ENCODE measurements around the gene PSMD14. TPM values are rescaled to one million over a fixed set of nuclear protein-coding genes. Genes with fewer than 3 reads are reported as not detected.
"Not testable (repeated sequence)": the region's sequence is repeated elsewhere in the genome, so short reads cannot be mapped to it uniquely, and the experiment has no call there.

Gene PSMD14
- total and polyA plus RNA-seq, 7 experiments from 2014 or later: 13.2 to 69.5 (median 25.1) TPM

- Histone ChIP-seq H3K36me3 (ENCODE audit: control insufficient read depth in 2 of 3, insufficient read depth in 3 of 3, low read length in 3 of 3) (no peaks in the 10 kb centered on the region), H3K9me3 (ENCODE audit: control insufficient read depth in 2 of 3, low read length in 3 of 3) (no peaks in the 10 kb centered on the region), H3K4me3 (ENCODE audit: low read length) (no peak overlapping the region), H3K27me3 (ENCODE audit: control insufficient read depth in 2 of 2, insufficient read depth in 2 of 2, low read length in 2 of 2) (no peaks in the 10 kb centered on the region), H3K4me1 (ENCODE audit: control insufficient read depth in 2 of 2, insufficient read depth in 2 of 2, low read length in 2 of 2) (no peaks in the 10 kb centered on the region), H3K27ac (ENCODE audit: low read depth, low read length) (no peak overlapping the region)
- ChIA-PET POLR2A (no interaction called here), CTCF (no interaction called here)
- peaks cover 0 to 9% (median 3%) of the 10 kb centered on the region in 11 donors for H3K9me3 Mint-ChIP-seq
- ATAC-seq: no peak
- H3K4me1 Mint-ChIP-seq: peaks cover 2 to 28% (median 12%) of the 10 kb centered on the region in 7 donors
- no peak for DNase-seq
- H3K36me3 Mint-ChIP-seq: peaks cover 0 to 36% (median 15%) of the 10 kb centered on the region in 5 donors
- no peaks in the 10 kb centered on the region for H3K27me3 Mint-ChIP-seq
- intact Hi-C loops (cut with micrococcal nuclease): no loop called here
- no peak overlapping the region for H3K27ac Mint-ChIP-seq
- H3K4me3 Mint-ChIP-seq: no peak overlapping the region
These were observed 47.8 kb downstream of the PSMD14 start for GRCh38 chr2:161355983-161356382.

DNA sequence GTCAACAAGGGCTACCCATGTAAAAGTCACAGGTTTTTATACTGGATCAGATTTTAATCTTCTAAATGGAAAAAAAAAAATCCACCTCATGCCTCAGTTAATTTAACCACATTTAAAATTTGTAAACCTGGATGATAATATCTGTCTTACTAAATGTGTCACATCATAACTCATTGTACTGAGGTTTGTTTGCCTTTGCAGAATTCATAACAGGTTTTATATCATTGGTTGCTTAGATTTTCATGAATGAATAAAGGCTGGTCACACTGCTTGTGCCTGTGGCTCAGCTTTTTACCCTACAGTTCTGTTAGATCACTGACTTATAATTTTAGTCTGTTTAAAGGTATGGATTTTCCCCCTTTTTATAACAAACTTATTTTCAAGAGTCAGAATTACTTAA, 48.9 kb downstream of the PSMD14 start:
- POLR2A ChIA-PET: interaction anchor here (0.7 kb wide), 1 partner anchor 9 kb away, joined by 3 read pairs; no protein-coding TSS in a partner anchor
- ATAC-seq: no peak
- Histone ChIP-seq H3K9me3 (ENCODE audit: control insufficient read depth in 2 of 3, low read length in 3 of 3) (peaks cover 0 to 4% (median 0%) of the 10 kb centered on the region in 3 experiments), H3K27me3 (ENCODE audit: control insufficient read depth in 2 of 2, insufficient read depth in 2 of 2, low read length in 2 of 2) (no peaks in the 10 kb centered on the region), H3K4me1 (ENCODE audit: control insufficient read depth in 2 of 2, insufficient read depth in 2 of 2, low read length in 2 of 2) (no peaks in the 10 kb centered on the region), H3K36me3 (ENCODE audit: control insufficient read depth in 2 of 3, insufficient read depth in 3 of 3, low read length in 3 of 3) (no peaks in the 10 kb centered on the region), H3K27ac (ENCODE audit: low read depth, low read length) (no peak overlapping the region), H3K4me3 (ENCODE audit: low read length) (no peak overlapping the region)
- Mint-ChIP-seq H3K4me3 (no peak overlapping the region), H3K36me3 (peaks cover 0 to 38% (median 19%) of the 10 kb centered on the region in 5 donors), H3K27me3 (no peaks in the 10 kb centered on the region), H3K27ac (no peak overlapping the region), H3K4me1 (peaks cover 0 to 19% (median 10%) of the 10 kb centered on the region in 7 donors), H3K9me3 (peaks cover 0 to 17% (median 8%) of the 10 kb centered on the region in 11 donors)
- no peak for DNase-seq
- CTCF ChIA-PET: interaction anchor here (0.7 kb wide), 1 partner anchor 929 kb away, joined by 5 read pairs; no protein-coding TSS in a partner anchor
- intact Hi-C loops (cut with micrococcal nuclease): no loop called here

DNA sequence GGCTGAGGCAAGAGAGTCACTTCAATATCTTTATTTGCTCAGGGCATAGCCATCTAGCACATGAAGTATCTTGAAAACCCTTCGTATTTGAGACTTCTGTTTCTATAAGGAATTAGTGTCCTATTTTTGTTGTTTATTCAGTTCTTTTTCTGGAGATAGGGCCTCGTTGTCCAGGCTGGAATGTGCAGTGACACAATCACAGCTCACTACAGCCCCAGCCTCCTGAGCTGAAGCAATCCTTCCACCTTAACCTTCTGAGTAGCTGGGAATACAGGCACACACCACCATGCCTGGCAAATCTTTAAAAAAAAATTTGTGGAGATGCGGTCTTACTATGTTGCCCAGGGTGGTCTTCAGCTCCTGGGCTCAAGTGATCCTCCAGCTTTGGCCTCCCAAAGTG, 50.6 kb downstream of the PSMD14 start:
- ChIA-PET CTCF (no interaction called here), POLR2A (interaction anchor here (0.6 kb wide), 1 partner anchor 52 kb away, joined by 4 read pairs; no protein-coding TSS in a partner anchor)
- Mint-ChIP-seq H3K9me3 (peaks cover 0 to 32% (median 10%) of the 10 kb centered on the region in 11 donors), H3K4me3 (no peak overlapping the region), H3K27ac (peak overlapping the region in 1 of 9 donors; percentile 52), H3K27me3 (no peaks in the 10 kb centered on the region), H3K4me1 (peaks cover 0 to 10% (median 4%) of the 10 kb centered on the region in 7 donors), H3K36me3 (peaks cover 0 to 39% (median 31%) of the 10 kb centered on the region in 5 donors)
- intact Hi-C loops (cut with micrococcal nuclease): no loop called here
- Histone ChIP-seq H3K36me3 (ENCODE audit: control insufficient read depth in 2 of 3, insufficient read depth in 3 of 3, low read length in 3 of 3) (no peaks in the 10 kb centered on the region), H3K27ac (ENCODE audit: low read depth, low read length) (no peak overlapping the region), H3K4me3 (ENCODE audit: low read length) (no peak overlapping the region), H3K9me3 (ENCODE audit: control insufficient read depth in 2 of 3, low read length in 3 of 3) (peaks cover 0 to 4% (median 4%) of the 10 kb centered on the region in 3 experiments), H3K27me3 (ENCODE audit: control insufficient read depth in 2 of 2, insufficient read depth in 2 of 2, low read length in 2 of 2) (no peaks in the 10 kb centered on the region), H3K4me1 (ENCODE audit: control insufficient read depth in 2 of 2, insufficient read depth in 2 of 2, low read length in 2 of 2) (no peaks in the 10 kb centered on the region)
- ATAC-seq (no peak), DNase-seq (no peak)

- H3K27me3 ChIP-seq (ENCODE audit: control insufficient read depth in 2 of 2, insufficient read depth in 2 of 2, low read length in 2 of 2); H3K4me1 ChIP-seq (ENCODE audit: control insufficient read depth in 2 of 2, insufficient read depth in 2 of 2, low read length in 2 of 2); H3K27ac Mint-ChIP-seq; H3K27ac ChIP-seq (ENCODE audit: low read depth, low read length); H3K9me3 ChIP-seq (ENCODE audit: control insufficient read depth in 2 of 3, low read length in 3 of 3); H3K36me3 ChIP-seq (ENCODE audit: control insufficient read depth in 2 of 3, insufficient read depth in 3 of 3, low read length in 3 of 3); POLR2A ChIA-PET; H3K4me3 Mint-ChIP-seq; ATAC-seq; H3K4me3 ChIP-seq (ENCODE audit: low read length); DNase-seq; intact Hi-C loops (cut with micrococcal nuclease); H3K27me3 Mint-ChIP-seq: not testable (repeated sequence)
- CTCF ChIA-PET: interaction anchor here (0.7 kb wide), 2 partner anchors 159 to 764 kb away, joined by 3 to 5 read pairs; no protein-coding TSS in a partner anchor
- Mint-ChIP-seq H3K9me3 (peaks cover 0 to 32% (median 10%) of the 10 kb centered on the region in 11 donors), H3K36me3 (peaks cover 0 to 51% (median 38%) of the 10 kb centered on the region in 5 donors), H3K4me1 (peaks cover 4 to 19% (median 5%) of the 10 kb centered on the region in 7 donors)
These were observed 52.0 kb downstream of the PSMD14 start for GRCh38 chr2:161360095-161360654.

DNA sequence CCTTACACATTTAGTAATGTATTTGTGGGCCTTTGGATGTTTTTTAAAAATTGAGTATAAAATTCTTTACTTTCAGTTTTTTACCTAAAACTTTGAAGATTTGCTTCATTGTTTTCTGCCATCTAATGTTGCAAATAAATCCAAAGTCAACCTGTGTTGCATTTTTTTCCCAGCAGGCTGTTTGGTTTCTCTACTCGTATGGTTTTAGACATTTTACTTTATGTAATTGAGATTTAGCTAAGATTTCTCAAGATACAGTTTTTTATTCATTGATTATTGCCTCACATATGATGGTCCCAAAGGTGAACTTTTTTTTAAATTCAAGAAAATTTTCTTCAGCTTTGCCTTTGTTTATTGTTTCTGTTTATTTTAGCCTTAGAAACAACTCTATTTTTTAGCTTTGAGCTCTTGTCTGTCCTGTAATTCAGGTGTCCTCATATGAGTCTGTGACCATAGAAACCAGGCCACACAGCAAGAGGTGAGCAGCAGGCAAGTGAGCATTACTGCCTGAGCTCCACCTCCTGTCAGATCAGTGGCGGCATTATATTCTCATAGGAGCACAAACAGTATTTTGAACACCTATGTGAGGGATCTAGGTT, 54.4 kb downstream of the PSMD14 start:
- DNase-seq (no peak), ATAC-seq (no peak)
- H3K36me3 ChIP-seq (ENCODE audit: control insufficient read depth in 2 of 3, insufficient read depth in 3 of 3, low read length in 3 of 3): no peaks in the 10 kb centered on the region
- ChIA-PET CTCF (no interaction called here), POLR2A (no interaction called here)
- Mint-ChIP-seq H3K4me1 (peaks cover 0 to 9% (median 5%) of the 10 kb centered on the region in 7 donors), H3K27me3 (no peaks in the 10 kb centered on the region), H3K4me3 (no peak overlapping the region), H3K9me3 (peaks cover 0 to 32% (median 10%) of the 10 kb centered on the region in 11 donors), H3K27ac (no peak overlapping the region), H3K36me3 (peaks cover 0 to 62% (median 45%) of the 10 kb centered on the region in 5 donors)
- H3K27me3 ChIP-seq (ENCODE audit: control insufficient read depth in 2 of 2, insufficient read depth in 2 of 2, low read length in 2 of 2): no peaks in the 10 kb centered on the region
- no peaks in the 10 kb centered on the region for H3K4me1 ChIP-seq (ENCODE audit: control insufficient read depth in 2 of 2, insufficient read depth in 2 of 2, low read length in 2 of 2)
- H3K27ac ChIP-seq (ENCODE audit: low read depth, low read length): no peak overlapping the region
- intact Hi-C loops (cut with micrococcal nuclease): no loop called here
- H3K9me3 ChIP-seq (ENCODE audit: control insufficient read depth in 2 of 3, low read length in 3 of 3): peaks cover 0 to 4% (median 4%) of the 10 kb centered on the region in 3 experiments
- no peak overlapping the region for H3K4me3 ChIP-seq (ENCODE audit: low read length)

- H3K27me3 Mint-ChIP-seq: no peaks in the 10 kb centered on the region
- ChIA-PET POLR2A (no interaction called here), CTCF (no interaction called here)
- ATAC-seq (no peak), DNase-seq (no peak)
- intact Hi-C loops (cut with micrococcal nuclease): no loop called here
- Histone ChIP-seq H3K4me3 (ENCODE audit: low read length) (no peak overlapping the region), H3K4me1 (ENCODE audit: control insufficient read depth in 2 of 2, insufficient read depth in 2 of 2, low read length in 2 of 2) (no peaks in the 10 kb centered on the region), H3K27ac (ENCODE audit: low read depth, low read length) (no peak overlapping the region), H3K9me3 (ENCODE audit: control insufficient read depth in 2 of 3, low read length in 3 of 3) (peaks cover 0 to 3% (median 0%) of the 10 kb centered on the region in 3 experiments), H3K27me3 (ENCODE audit: control insufficient read depth in 2 of 2, insufficient read depth in 2 of 2, low read length in 2 of 2) (no peaks in the 10 kb centered on the region), H3K36me3 (ENCODE audit: control insufficient read depth in 2 of 3, insufficient read depth in 3 of 3, low read length in 3 of 3) (peaks cover 0 to 5% (median 4%) of the 10 kb centered on the region in 3 experiments)
- H3K9me3 Mint-ChIP-seq: peaks cover 0 to 13% (median 4%) of the 10 kb centered on the region in 11 donors
- peaks cover 4 to 57% (median 40%) of the 10 kb centered on the region in 5 donors for H3K36me3 Mint-ChIP-seq
- no peak overlapping the region for H3K4me3 Mint-ChIP-seq
- H3K27ac Mint-ChIP-seq: no peak overlapping the region
- H3K4me1 Mint-ChIP-seq: peaks cover 0 to 9% (median 5%) of the 10 kb centered on the region in 7 donors
These were observed 59.5 kb downstream of the PSMD14 start for GRCh38 chr2:161367675-161368074.
